Hypothalamus (tissue), 51 donors: ENCODE results near the gene SSTR5.
A peak's percentile ranks its signal among the peaks of the same experiment; 100 is the strongest.

Experiments
- DNase-seq, 51 donors: peaks; one replicate each; lab custom pipeline; 2025; lab: John Stamatoyannopoulos, UW

The SSTR5 gene

GRCh38 chr16:1100084-1100800 lies 27.7 kb downstream of the SSTR5 start:
- no peak for DNase-seq

GRCh38 chr16:1101133-1101532 lies 28.6 kb downstream of the SSTR5 start:
- DNase-seq: no peak

DNA sequence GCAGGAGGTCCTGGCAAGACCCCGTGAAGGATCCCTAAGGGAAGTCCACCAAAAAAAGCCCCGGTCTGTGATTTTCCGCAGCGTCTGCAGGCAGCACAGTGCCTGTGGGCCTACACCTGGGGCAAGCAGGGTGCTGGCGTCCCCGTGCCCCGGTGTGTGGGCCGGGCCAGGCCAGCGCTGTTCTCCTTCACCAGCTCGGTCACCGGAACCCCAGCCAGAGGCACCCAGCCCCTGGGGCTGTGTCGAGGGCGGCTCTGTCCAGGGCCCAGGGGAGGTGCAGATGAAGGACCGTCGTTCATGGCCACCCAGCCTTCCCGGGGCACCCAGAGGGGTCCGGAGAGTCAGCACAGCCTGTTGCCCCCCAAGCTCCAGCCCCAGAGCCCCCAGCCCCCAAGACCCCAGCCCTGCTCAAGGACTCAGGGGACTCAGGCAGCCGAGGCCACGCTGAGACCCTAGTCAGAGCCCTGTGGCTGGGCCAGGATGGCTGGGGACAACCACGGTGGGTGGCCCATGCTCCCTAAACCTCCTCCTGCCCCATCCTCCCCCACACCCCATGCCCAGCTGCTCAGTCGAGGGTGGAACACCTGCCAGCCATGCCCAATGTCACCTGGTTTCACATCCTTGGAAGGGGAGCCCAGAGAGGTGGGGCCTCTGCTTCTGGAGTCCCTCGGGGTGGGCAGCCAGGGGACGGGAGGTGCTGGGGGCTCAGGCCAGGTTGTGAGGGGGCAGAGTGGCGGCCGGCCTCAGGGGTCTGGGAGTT lies 29.2 kb downstream of the SSTR5 start:
- no peak for DNase-seq

GRCh38 chr16:1102333-1102700 lies 29.8 kb downstream of the SSTR5 start:
- no peak for DNase-seq

DNA sequence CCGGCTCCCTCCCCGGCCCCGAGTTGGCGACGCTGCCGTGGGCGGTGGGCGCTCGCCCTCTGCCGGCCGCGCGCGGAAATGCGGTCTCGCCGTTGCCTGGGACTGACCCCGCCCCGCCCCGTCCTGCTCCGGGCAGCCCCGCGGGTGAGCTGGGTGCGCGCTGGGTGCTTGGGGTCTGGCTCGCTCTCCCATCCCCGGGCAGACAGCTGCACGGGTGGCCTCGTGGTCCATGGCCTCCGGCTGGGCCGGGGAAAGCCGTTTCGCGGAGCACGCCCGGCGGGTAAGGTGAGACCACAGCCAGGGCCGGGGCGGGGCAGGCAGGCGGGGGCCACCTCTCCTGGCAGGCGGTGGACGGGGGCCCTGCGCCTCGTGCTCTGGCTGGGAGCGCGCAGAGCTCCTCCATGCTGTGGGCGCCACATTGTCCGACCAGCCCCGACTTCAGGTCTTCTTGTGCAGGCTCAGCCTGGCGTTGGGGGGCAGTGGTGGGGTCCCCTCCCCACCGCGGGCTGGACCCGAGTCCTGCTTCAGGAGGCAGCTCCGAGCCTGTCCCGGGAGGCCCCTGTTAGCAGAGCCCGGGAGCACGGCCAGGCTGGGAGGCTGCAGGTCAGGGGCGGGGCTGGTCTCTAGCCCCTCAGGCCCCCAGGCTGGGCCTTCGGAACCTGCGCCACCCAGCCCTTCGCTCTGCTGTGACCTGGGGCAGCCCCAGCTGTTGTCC lies 30.5 kb downstream of the SSTR5 start:
- DNase-seq: peak in 29 of 51 donors; percentile 3 to 73 (median 26)

- DNase-seq: no peak
Observed at GRCh38 chr16:1103636-1103980, 31.1 kb downstream of the SSTR5 start.

- peak in 43 of 51 donors; percentile 10 to 82 (median 58) for DNase-seq
Observed at GRCh38 chr16:1105888-1106620, 33.5 kb downstream of the SSTR5 start.

DNA sequence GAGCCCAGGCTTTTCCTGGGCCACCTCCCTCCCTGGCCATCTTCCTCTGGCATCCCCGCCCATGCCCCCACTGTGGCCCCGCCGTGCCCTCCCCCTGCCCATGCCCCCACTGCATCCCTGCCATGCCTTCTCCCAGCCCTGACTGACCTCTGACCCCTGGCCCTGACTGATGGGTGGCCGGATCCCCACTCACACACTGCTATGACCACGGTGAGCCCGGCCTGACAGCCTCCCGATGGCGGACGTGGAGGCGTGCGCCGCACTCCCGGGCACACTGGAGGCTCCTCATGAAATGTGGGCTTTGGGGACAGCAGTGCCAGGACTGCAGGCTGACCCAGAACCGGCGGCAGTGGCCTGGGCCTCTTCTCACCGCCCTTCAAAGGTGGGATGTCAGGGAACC lies 34.1 kb downstream of the SSTR5 start:
- no peak for DNase-seq

- no peak for DNase-seq
Observed at GRCh38 chr16:1107141-1107540, 34.6 kb downstream of the SSTR5 start.

GRCh38 chr16:1107731-1108130 lies 35.2 kb downstream of the SSTR5 start:
- no peak for DNase-seq

GRCh38 chr16:1108299-1109252 lies 36.0 kb downstream of the SSTR5 start:
- peak in 35 of 51 donors; percentile 4 to 72 (median 46) for DNase-seq

- DNase-seq: no peak
Observed at GRCh38 chr16:1109648-1110047, 37.1 kb downstream of the SSTR5 start.

GRCh38 chr16:1112506-1113184 lies 40.1 kb downstream of the SSTR5 start:
- DNase-seq: no peak

DNA sequence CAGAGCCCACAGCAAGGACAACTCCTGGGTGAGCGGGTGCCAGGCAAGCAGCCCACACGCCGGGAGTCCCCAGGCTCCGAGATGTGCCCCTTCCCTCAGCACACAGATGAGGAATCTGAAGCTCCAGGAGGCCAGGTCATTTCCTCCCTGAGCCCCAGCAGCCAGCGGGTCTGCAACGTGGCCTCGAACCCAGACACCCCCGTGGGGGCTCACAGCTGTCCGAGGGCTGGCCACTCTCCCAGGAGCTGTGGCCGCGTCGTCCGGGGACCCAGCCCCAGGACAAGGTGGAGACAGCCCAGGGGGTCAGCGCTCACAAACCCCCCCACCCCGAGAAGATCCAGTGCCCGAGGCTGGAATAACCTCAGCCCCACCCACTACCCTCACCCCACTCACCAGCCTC lies 40.9 kb downstream of the SSTR5 start:
- no peak for DNase-seq

DNA sequence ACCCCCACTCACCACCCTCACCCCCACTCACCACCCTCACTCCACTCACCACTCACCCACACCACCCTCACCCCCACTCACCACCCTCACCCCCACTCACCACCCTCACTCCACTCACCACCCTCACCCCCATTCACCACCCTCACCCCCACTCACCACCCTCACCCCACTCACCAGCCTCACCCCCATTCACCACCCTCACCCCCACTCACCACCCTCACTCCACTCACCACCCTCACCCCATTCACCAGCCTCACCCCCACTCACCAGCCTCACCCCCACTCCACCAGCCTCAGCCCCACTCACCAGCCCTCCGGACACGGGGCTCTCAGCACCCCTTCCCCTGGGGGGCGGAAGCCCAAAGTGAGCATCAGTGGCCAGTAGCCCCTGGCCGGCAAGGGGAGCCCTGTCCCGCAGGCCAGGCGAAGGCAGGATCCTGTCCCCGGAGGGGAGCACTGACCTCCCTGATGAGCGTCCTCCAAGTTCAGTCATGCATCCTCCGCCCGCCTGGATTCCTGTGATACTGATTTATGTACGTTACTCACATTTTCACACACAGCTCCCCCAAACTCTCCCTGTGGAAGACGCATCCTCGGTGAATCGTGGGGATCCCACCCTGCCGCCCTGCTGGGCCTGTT lies 41.5 kb downstream of the SSTR5 start:
- DNase-seq: no peak

DNA sequence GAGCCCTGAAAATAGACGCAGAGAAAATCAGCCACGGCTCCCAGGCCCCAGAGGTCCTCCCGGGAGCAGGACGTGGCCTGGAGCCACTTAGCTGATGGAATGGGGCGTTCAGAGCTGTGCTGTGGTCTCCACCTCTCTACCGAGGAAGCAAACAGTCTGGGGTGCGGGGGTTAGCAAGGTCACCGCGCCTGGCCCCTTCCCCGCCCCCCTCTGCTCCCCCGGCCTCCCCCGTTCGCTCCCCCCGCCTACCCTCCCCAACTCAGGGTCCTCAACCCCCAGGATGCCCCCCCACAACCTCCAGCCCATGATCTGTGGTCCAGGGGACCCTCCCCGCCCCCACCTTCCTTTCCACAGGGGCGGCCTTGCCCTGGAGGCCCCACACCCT lies 44.1 kb downstream of the SSTR5 start:
- DNase-seq: no peak

DNA sequence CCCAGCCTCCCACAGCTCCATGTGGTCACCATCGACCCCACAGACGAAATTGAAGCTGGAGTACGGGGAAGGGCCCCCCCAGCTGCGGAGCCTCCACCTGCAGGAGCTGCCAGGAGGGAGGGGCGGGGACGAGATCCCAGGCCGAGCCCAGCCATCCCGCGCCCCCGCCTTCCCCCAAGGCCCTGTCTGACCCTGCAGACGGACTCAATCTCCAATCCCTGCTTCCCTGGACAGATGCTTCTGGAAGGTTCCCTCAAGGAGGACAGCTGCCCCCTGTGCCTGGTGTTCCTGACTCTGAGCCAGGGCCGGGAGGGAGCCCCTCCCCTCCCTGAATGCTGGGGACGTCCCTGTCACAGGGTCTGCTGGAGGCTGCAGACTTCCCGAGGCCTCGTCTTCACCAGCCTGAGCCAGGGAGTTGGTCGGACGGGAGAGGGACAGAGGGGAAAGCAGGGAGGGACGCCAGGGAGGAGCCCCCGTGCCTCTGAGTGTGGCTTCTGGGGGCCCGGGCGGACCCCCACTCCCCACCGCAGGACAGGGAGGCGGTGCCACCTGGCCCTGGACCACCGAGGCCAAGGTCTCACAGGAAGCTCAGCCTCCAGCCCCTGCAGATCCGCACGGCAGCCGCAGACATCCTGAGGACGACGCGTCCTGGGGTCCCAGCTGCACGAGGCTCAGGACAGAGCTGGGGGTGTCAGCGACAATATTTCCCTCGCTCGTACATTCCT lies 44.8 kb downstream of the SSTR5 start:
- DNase-seq: no peak

- DNase-seq: no peak
Observed at GRCh38 chr16:1117926-1118325, 45.4 kb downstream of the SSTR5 start.
